ENCODE results near the gene RGS7. TPM values are rescaled to one million over a fixed set of nuclear protein-coding genes. Genes with fewer than 3 reads are reported as not detected.

Gene RGS7
- total RNA-seq, 1 donor from 2014 or later, result not detected

Other genes starting within 250 kb of the RGS7 start
- gene FH, start 162.6 kb upstream of the RGS7 start, total RNA-seq (ENCODE audit: insufficient read depth, low replicate concordance), result 37.1 TPM
- gene KMO, start 175.2 kb upstream of the RGS7 start, total RNA-seq (ENCODE audit: insufficient read depth, low replicate concordance), result 4.6 TPM